GM23338 (cell line): ENCODE results near the gene TSPAN32. TPM values are rescaled to one million over a fixed set of nuclear protein-coding genes. Genes with fewer than 3 reads are reported as not detected.

Source experiments
- ATAC-seq: fragments of 200-7000 bp; cut with Tn5 transposase; 3 replicates; pipeline ENCODE4 v1.9.1; 2020
- DNase-seq: peaks from one replicate; pipeline ENCODE4 v3.0.0-alpha.2; 2015; ENCODE audit warnings: low spot score
- H2AFZ ChIP-seq: fragments of 200-600 bp; sonication (generic); 2 replicates; pipeline ENCODE4 v1.8.0; 2016; ENCODE audit warnings: antibody characterized with exemption, mild to moderate bottlenecking, moderate library complexity
- H3F3A ChIP-seq: fragments of 200-600 bp; sonication (generic); replicated peaks from 2 replicates; pipeline ENCODE4 v1.8.0; 2017; ENCODE audit warnings: antibody characterized with exemption, mixed run types, low read depth
- H3K27ac ChIP-seq: fragments of 200-600 bp; sonication (generic); 2 replicates; pipeline ENCODE4 v1.6.1; 2016; ENCODE audit warnings: low read depth
- H3K27me3 ChIP-seq: fragments of 200-600 bp; sonication (generic); 2 replicates; pipeline ENCODE4 v1.8.0; 2016; ENCODE audit warnings: mild to moderate bottlenecking, mixed run types, moderate library complexity; ENCODE audit not compliant: insufficient read depth
- H3K36me3 ChIP-seq: fragments of 200-600 bp; sonication (generic); 2 replicates; pipeline ENCODE4 v1.8.0; 2016; ENCODE audit warnings: mild to moderate bottlenecking; ENCODE audit not compliant: insufficient read depth
- H3K4me1 ChIP-seq: fragments of 200-600 bp; sonication (generic); 2 replicates; pipeline ENCODE4 v1.8.0; 2016; ENCODE audit warnings: mild to moderate bottlenecking, moderate library complexity; ENCODE audit not compliant: insufficient read depth
- H3K4me2 ChIP-seq: fragments of 200-600 bp; sonication (generic); 2 replicates; pipeline ENCODE4 v1.7.1; 2017; ENCODE audit warnings: mixed run types
- H3K4me3 ChIP-seq: fragments of 200-600 bp; sonication (generic); 2 replicates; pipeline ENCODE4 v1.6.1; 2016; ENCODE audit warnings: mixed run types
- H3K79me2 ChIP-seq: fragments of 200-600 bp; sonication (generic); replicated peaks from 2 replicates; pipeline ENCODE4 v1.8.0; 2017; ENCODE audit warnings: mild to moderate bottlenecking; ENCODE audit not compliant: insufficient read depth
- H3K9me2 ChIP-seq: fragments of 200-600 bp; sonication (generic); 2 replicates; pipeline ENCODE4 v1.8.0; 2017; ENCODE audit not compliant: insufficient read depth
- H4K20me1 ChIP-seq: fragments of 200-600 bp; sonication (generic); replicated peaks from 2 replicates; pipeline ENCODE4 v1.8.0; 2017; ENCODE audit warnings: mild to moderate bottlenecking; ENCODE audit not compliant: insufficient read depth
- H3K27ac Mint-ChIP-seq: 2 replicates; pipeline ENCODE4 v1.8.0; 2020; ENCODE audit warnings: inconsistent platforms, mild to moderate bottlenecking, moderate library complexity, mixed read lengths
- H3K27me3 Mint-ChIP-seq: 3 replicates; pipeline ENCODE4 v1.8.0; 2022; ENCODE audit warnings: low read depth, mild to moderate bottlenecking, moderate library complexity, mixed read lengths, inconsistent platforms; ENCODE audit not compliant: insufficient read depth, poor library complexity
- H3K36me3 Mint-ChIP-seq: 3 replicates; pipeline ENCODE4 v1.8.0; 2021; ENCODE audit warnings: low read depth, mild to moderate bottlenecking, inconsistent platforms, moderate library complexity, mixed read lengths
- H3K4me1 Mint-ChIP-seq: 3 replicates; pipeline ENCODE4 v1.8.0; 2020; ENCODE audit warnings: mild to moderate bottlenecking, inconsistent platforms, mixed read lengths
- H3K4me3 Mint-ChIP-seq: 3 replicates; pipeline ENCODE4 v1.8.0; 2021; ENCODE audit warnings: moderate library complexity, mild to moderate bottlenecking, inconsistent platforms, mixed read lengths
- H3K9me3 Mint-ChIP-seq: 3 replicates; pipeline ENCODE4 v1.8.0; 2020; ENCODE audit warnings: moderate library complexity, mild to moderate bottlenecking, inconsistent platforms, mixed read lengths
- CREB1 ChIP-seq: fragments of 250-450 bp; sonication (Bioruptor Pico); IDR thresholded peaks from 2 replicates; pipeline ENCODE4 v1.5.0; 2020; ENCODE audit warnings: low read depth, mild to moderate bottlenecking, moderate library complexity
- EZH2phosphoT487 ChIP-seq: fragments of 200-600 bp; sonication (generic); IDR thresholded peaks from one replicate; pipeline ENCODE4 v1.8.1; 2018; ENCODE audit warnings: antibody characterized with exemption; ENCODE audit not compliant: unreplicated experiment
- JUNB ChIP-seq: IDR thresholded peaks from one replicate; pipeline ENCODE4 v1.6.1; 2016; ENCODE audit warnings: antibody characterized with exemption; ENCODE audit not compliant: unreplicated experiment
- POLR2AphosphoS5 ChIP-seq: IDR thresholded peaks from 2 replicates; pipeline ENCODE4 v1.6.1; 2016; ENCODE audit warnings: antibody characterized with exemption, low read depth
- REST ChIP-seq: IDR thresholded peaks from one replicate; pipeline ENCODE4 v1.6.1; 2018; ENCODE audit warnings: antibody characterized with exemption; ENCODE audit not compliant: unreplicated experiment
- STAT1 ChIP-seq: IDR thresholded peaks from one replicate; pipeline ENCODE4 v1.6.1; 2016; ENCODE audit warnings: antibody characterized with exemption; ENCODE audit not compliant: unreplicated experiment
- ZNF114 ChIP-seq: fragments of 250-450 bp; sonication (Bioruptor Pico); IDR thresholded peaks from 2 replicates; pipeline ENCODE4 v1.5.0; 2020; ENCODE audit warnings: mild to moderate bottlenecking, moderate library complexity
- ZNF331 ChIP-seq: fragments of 250-450 bp; sonication (Bioruptor Pico); IDR thresholded peaks from 2 replicates; pipeline ENCODE4 v1.5.0; 2020; ENCODE audit warnings: low read depth, mild to moderate bottlenecking, moderate library complexity
- ZNF462 ChIP-seq: fragments of 250-450 bp; sonication (Bioruptor Pico); IDR thresholded peaks from 2 replicates; pipeline ENCODE4 v1.5.0; 2020; ENCODE audit warnings: mild to moderate bottlenecking, moderate library complexity
- polyA plus RNA-seq: library from polyadenylated mRNA; unstranded; fragments of >200 nt; fragmentation: Nextera tagmentation; extraction: Ambion mirVana; gene quantifications from 2 replicates; pipeline ENCODE4 v1.2.1, GENCODE V29; 2016
- total RNA-seq: library from RNA; depleted of rRNA; stranded (reverse); fragments of >200 nt; shearing (Covaris generic); gene quantifications from 2 replicates; pipeline ENCODE4 v1.2.3, GENCODE V29; 2014
- TF ChIP-seq, protein P1 (sequence below), 2 experiments: fragments of 200-600 bp in 1 of 2; sonication (generic) in 1 of 2; conservative IDR thresholded peaks; 2 replicates each; pipeline versions ENCODE4 v1.5.1 to v1.6.1; 2016 to 2017; ENCODE audit warnings: antibody characterized with exemption in 2 of 2, low read depth in 2 of 2, mild to moderate bottlenecking in 2 of 2, moderate library complexity in 1 of 2
- TF ChIP-seq, protein P2 (sequence below): IDR thresholded peaks from 2 replicates; pipeline ENCODE4 v1.6.1; 2016; ENCODE audit warnings: antibody characterized with exemption

Gene TSPAN32
- total and polyA plus RNA-seq, 2 experiments from 2014 or later = not detected

DNA sequence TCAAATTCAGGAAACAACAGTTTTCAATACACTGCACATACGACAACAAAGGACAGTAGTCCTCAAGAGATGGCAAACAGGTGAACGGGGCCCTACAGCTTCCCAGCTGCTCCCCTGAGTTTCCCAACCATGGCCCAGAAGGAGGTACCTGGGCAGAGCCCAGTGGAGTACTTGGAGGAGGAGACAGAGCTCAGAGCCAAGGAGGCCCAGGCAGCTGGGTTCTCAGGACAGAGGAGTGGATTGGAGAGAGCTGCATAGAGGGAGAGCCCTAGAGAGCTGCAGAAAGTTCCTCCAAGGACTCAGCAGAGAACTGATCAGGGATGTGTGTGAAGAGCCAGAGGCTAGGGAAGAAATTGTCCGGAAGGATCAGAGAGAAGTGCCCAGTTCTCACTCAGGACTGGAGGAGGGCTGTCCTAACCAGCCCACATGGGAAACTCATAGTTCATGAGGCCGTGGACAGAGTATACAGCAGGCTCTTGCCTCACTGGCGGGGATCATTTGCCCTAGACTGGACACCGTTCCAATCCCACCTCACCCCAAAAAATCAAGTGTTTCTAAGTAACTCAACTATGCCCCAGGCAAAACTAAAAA is 23.8 kb upstream of the TSPAN32 start:
- TF ChIP-seq CREB1 (CRISPR knock-in tag) (no peak), ZNF114 (CRISPR knock-in tag) (no peak), REST (no peak), ZNF462 (CRISPR knock-in tag) (no peak), STAT1 (no peak), ZNF331 (CRISPR knock-in tag) (no peak), JUNB (no peak), EZH2phosphoT487 (no peak), POLR2AphosphoS5 (no peak)
- TF ChIP-seq, protein P1, sequence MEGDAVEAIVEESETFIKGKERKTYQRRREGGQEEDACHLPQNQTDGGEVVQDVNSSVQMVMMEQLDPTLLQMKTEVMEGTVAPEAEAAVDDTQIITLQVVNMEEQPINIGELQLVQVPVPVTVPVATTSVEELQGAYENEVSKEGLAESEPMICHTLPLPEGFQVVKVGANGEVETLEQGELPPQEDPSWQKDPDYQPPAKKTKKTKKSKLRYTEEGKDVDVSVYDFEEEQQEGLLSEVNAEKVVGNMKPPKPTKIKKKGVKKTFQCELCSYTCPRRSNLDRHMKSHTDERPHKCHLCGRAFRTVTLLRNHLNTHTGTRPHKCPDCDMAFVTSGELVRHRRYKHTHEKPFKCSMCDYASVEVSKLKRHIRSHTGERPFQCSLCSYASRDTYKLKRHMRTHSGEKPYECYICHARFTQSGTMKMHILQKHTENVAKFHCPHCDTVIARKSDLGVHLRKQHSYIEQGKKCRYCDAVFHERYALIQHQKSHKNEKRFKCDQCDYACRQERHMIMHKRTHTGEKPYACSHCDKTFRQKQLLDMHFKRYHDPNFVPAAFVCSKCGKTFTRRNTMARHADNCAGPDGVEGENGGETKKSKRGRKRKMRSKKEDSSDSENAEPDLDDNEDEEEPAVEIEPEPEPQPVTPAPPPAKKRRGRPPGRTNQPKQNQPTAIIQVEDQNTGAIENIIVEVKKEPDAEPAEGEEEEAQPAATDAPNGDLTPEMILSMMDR (conservative IDR thresholded peaks at IDR 0.05; ENCODE audit: low read depth in 2 of 2) = no peak
- TF ChIP-seq, protein P2, sequence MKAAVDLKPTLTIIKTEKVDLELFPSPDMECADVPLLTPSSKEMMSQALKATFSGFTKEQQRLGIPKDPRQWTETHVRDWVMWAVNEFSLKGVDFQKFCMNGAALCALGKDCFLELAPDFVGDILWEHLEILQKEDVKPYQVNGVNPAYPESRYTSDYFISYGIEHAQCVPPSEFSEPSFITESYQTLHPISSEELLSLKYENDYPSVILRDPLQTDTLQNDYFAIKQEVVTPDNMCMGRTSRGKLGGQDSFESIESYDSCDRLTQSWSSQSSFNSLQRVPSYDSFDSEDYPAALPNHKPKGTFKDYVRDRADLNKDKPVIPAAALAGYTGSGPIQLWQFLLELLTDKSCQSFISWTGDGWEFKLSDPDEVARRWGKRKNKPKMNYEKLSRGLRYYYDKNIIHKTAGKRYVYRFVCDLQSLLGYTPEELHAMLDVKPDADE = no peak
- H3K4me2 ChIP-seq = peak overlapping the region; percentile 52
- peaks cover 14% of the 10 kb centered on the region for H3K27me3 ChIP-seq
- H2AFZ ChIP-seq = no peak overlapping the region
- H3K9me2 ChIP-seq = no peaks in the 10 kb centered on the region; the same call in 1 of the 2 replicates
- no peaks in the 10 kb centered on the region for H3K36me3 ChIP-seq
- Mint-ChIP-seq H3K9me3 (peaks cover 4% of the 10 kb centered on the region; the same call in 1 of the 3 replicates), H3K36me3 (no peaks in the 10 kb centered on the region), H3K4me3 (no peak overlapping the region), H3K27ac (no peak overlapping the region), H3K27me3 (peaks cover 26% of the 10 kb centered on the region), H3K4me1 (peaks cover 13% of the 10 kb centered on the region)
- no peaks in the 10 kb centered on the region for H4K20me1 ChIP-seq
- no peak overlapping the region for H3K4me3 ChIP-seq
- H3F3A ChIP-seq = no peaks in the 10 kb centered on the region
- DNase-seq = peak; percentile 45
- H3K79me2 ChIP-seq = no peaks in the 10 kb centered on the region
- peaks cover 15% of the 10 kb centered on the region for H3K4me1 ChIP-seq
- peak; percentile 89 for ATAC-seq
- H3K27ac ChIP-seq = no peak overlapping the region
